OCI-LY7 (cell line): Measurements from ENCODE around the gene CWC22. TPM values are rescaled to one million over a fixed set of nuclear protein-coding genes. Genes with fewer than 3 reads are reported as not detected.

Experiments used
- BruUV-seq: library from RNA; stranded (reverse); fragments of 400-500 nt; replicated peaks from 2 replicates; lab custom pipeline; 2021; lab: Mats Ljungman, UMichigan
- CTCF ChIA-PET: fragments of 300-600 bp; sonication (Branson Sonifier 250); formaldehyde crosslinking; loops from one replicate; lab custom pipeline; 2022; ENCODE audit warnings: antibody characterized with exemption; ENCODE audit not compliant: unreplicated experiment; lab: Charles Lee
- POLR2A ChIA-PET: fragments of 300-600 bp; sonication (Branson Sonifier 250); formaldehyde crosslinking; loops from one replicate; lab custom pipeline; 2022; ENCODE audit warnings: antibody characterized with exemption; lab: Charles Lee
- DNase-seq: peaks from one replicate; pipeline ENCODE4 v3.0.0-alpha.2; 2015; ENCODE audit warnings: low spot score
- H2AFZ ChIP-seq: fragments of 200-600 bp; sonication (generic), shearing (Covaris generic); 2 replicates; pipeline ENCODE4 v1.6.1; 2014; ENCODE audit warnings: mild to moderate bottlenecking, antibody characterized with exemption, low read length, moderate library complexity
- H3K27ac ChIP-seq: fragments of 200-600 bp; sonication (generic); 2 replicates; pipeline ENCODE4 v1.5.1; 2014; ENCODE audit warnings: mixed run types, low read depth, mild to moderate bottlenecking, moderate library complexity, low read length, inconsistent platforms; ENCODE audit not compliant: poor library complexity, severe bottlenecking
- H3K36me3 ChIP-seq: fragments of 200-600 bp; sonication (generic); 2 replicates; pipeline ENCODE4 v1.6.1; 2014; ENCODE audit warnings: mild to moderate bottlenecking, antibody characterized with exemption, low read length, moderate library complexity, mixed read lengths; ENCODE audit not compliant: insufficient read depth
- H3K4me1 ChIP-seq: fragments of 200-600 bp; sonication (generic); 2 replicates; pipeline ENCODE4 v1.5.1; 2014; ENCODE audit warnings: mild to moderate bottlenecking, low read length; ENCODE audit not compliant: insufficient read depth, poor library complexity, severe bottlenecking
- H3K4me2 ChIP-seq: fragments of 200-600 bp; sonication (generic); 2 replicates; pipeline ENCODE4 v1.6.1; 2014; ENCODE audit warnings: mild to moderate bottlenecking, low read length
- H3K4me3 ChIP-seq: fragments of 200-600 bp; sonication (generic); 2 replicates; pipeline ENCODE4 v1.5.1; 2014; ENCODE audit warnings: mild to moderate bottlenecking, low read depth, low read length; ENCODE audit not compliant: poor library complexity, severe bottlenecking
- H3K79me2 ChIP-seq: fragments of 200-600 bp; sonication (generic); 2 replicates; pipeline ENCODE4 v1.6.1; 2016; ENCODE audit warnings: low read depth, mild to moderate bottlenecking, low read length, moderate library complexity, mixed read lengths; ENCODE audit not compliant: insufficient read depth
- H3K9me2 ChIP-seq: fragments of 200-600 bp; sonication (generic); 2 replicates; pipeline ENCODE4 v1.6.1; 2016; ENCODE audit warnings: mild to moderate bottlenecking, low read length, mixed read lengths; ENCODE audit not compliant: insufficient read depth
- H3K9me3 ChIP-seq: fragments of 200-600 bp; sonication (generic); 2 replicates; pipeline ENCODE4 v1.6.1; 2014; ENCODE audit warnings: mild to moderate bottlenecking, mixed run types, low read length, mixed read lengths
- H4K20me1 ChIP-seq: fragments of 200-600 bp; sonication (generic); 2 replicates; pipeline ENCODE4 v1.6.1; 2014; ENCODE audit warnings: mild to moderate bottlenecking, antibody characterized with exemption, low read length, moderate library complexity, mixed read lengths; ENCODE audit not compliant: insufficient read depth
- CTCF ChIP-seq: fragments of 200-600 bp; sonication (generic); conservative IDR thresholded peaks from 2 replicates; pipeline ENCODE4 v1.5.1; 2014; ENCODE audit warnings: mild to moderate bottlenecking, antibody characterized with exemption, low read length, moderate library complexity, mixed read lengths
- EZH2phosphoT487 ChIP-seq: fragments of 200-600 bp; sonication (generic); IDR thresholded peaks from 2 replicates; pipeline ENCODE4 v1.6.1; 2018; ENCODE audit warnings: low read depth, borderline replicate concordance, mild to moderate bottlenecking, mixed run types, antibody characterized with exemption, low read length, moderate library complexity, mixed read lengths
- intact Hi-C: fragments of 100-400 bp; cut with micrococcal nuclease; formaldehyde crosslinking; loops from one replicate; pipeline ENCODE4 v1.10.0; 2022; ENCODE audit not compliant: unreplicated experiment
- total RNA-seq, 2 experiments: library from RNA; depleted of rRNA in 1 of 2; stranded (reverse); fragments of >200 nt in 1 of 2; shearing (Covaris generic) in 1 of 2; gene quantifications; 2 replicates each; pipeline ENCODE4 v1.2.3, GENCODE V29; 2014 to 2022

CWC22 gene
- total RNA-seq, 2 experiments from 2014 or later = 11.6 to 20.0 TPM

- 0 out of 2 replicates have a peak, but pooled peaks cover 6% of the 10 kb centered on the region for H3K36me3 ChIP-seq
- no peak for TF ChIP-seq EZH2phosphoT487
- no peak for TF ChIP-seq CTCF
- H3K4me1 ChIP-seq = peaks cover 10% of the 10 kb centered on the region
- no TSS peak for BruUV-seq
- H3K79me2 ChIP-seq = peaks cover 37% of the 10 kb centered on the region
- no peak overlapping the region for H3K27ac ChIP-seq
- no peaks in the 10 kb centered on the region for H3K9me3 ChIP-seq
- H3K9me2 ChIP-seq = no peaks in the 10 kb centered on the region
- H3K4me2 ChIP-seq = no peak overlapping the region
- no peak for DNase-seq
- ChIA-PET CTCF (no interaction called here), POLR2A (interaction anchor here (1.2 to 2.3 kb wide), 3 partner anchors 11 to 33 kb away, joined by 3 to 5 read pairs (median 4); no protein-coding TSS in a partner anchor)
- intact Hi-C loops = loop anchor here (10.0 kb wide), 1 partner anchor 157 kb away; no protein-coding TSS in a partner anchor
- H2AFZ ChIP-seq = no peak overlapping the region
- H3K4me3 ChIP-seq = no peak overlapping the region
- 0 out of 2 replicates have a peak, but pooled peaks cover 6% of the 10 kb centered on the region for H4K20me1 ChIP-seq
Measured at GRCh38 chr2:180002198-180002770, 4.8 kb downstream of the CWC22 start.

GRCh38 chr2:180001726-180002125 lies 5.4 kb downstream of the CWC22 start:
- Histone ChIP-seq H4K20me1 (0 out of 2 replicates have a peak, but pooled peaks cover 6% of the 10 kb centered on the region), H3K27ac (no peak overlapping the region), H3K4me1 (peaks cover 10% of the 10 kb centered on the region), H2AFZ (no peak overlapping the region), H3K36me3 (0 out of 2 replicates have a peak, but pooled peaks cover 6% of the 10 kb centered on the region), H3K79me2 (peaks cover 42% of the 10 kb centered on the region), H3K9me2 (no peaks in the 10 kb centered on the region), H3K4me2 (no peak overlapping the region), H3K4me3 (no peak overlapping the region), H3K9me3 (no peaks in the 10 kb centered on the region)
- no TSS peak for BruUV-seq
- CTCF ChIA-PET = no interaction called here
- intact Hi-C loops = loop anchor here (10.0 kb wide), 1 partner anchor 157 kb away; no protein-coding TSS in a partner anchor
- no peak for DNase-seq
- POLR2A ChIA-PET = interaction anchor here (1.0 to 1.3 kb wide), 3 partner anchors 19 to 252 kb away, joined by 3 to 4 read pairs (median 3); no protein-coding TSS in a partner anchor
- no peak for TF ChIP-seq CTCF
- no peak for TF ChIP-seq EZH2phosphoT487

GRCh38 chr2:180000434-180000833 lies 6.7 kb downstream of the CWC22 start:
- intact Hi-C loops = loop anchor here (10.0 kb wide), 1 partner anchor 156 kb away; no protein-coding TSS in a partner anchor
- Histone ChIP-seq H2AFZ (no peak overlapping the region), H3K4me2 (no peak overlapping the region), H3K9me2 (no peaks in the 10 kb centered on the region), H3K27ac (no peak overlapping the region), H3K4me3 (no peak overlapping the region), H3K4me1 (peaks cover 1% of the 10 kb centered on the region), H3K9me3 (no peaks in the 10 kb centered on the region), H3K36me3 (0 out of 2 replicates have a peak, but pooled peaks cover 6% of the 10 kb centered on the region), H3K79me2 (peaks cover 42% of the 10 kb centered on the region), H4K20me1 (0 out of 2 replicates have a peak, but pooled peaks cover 10% of the 10 kb centered on the region)
- POLR2A ChIA-PET = interaction anchor here (0.7 to 1.2 kb wide), 3 partner anchors 31 to 655 kb away, joined by 3 to 8 read pairs (median 4); no protein-coding TSS in a partner anchor
- no TSS peak for BruUV-seq
- DNase-seq = no peak
- CTCF ChIA-PET = no interaction called here
- TF ChIP-seq EZH2phosphoT487 (no peak), CTCF (no peak)
